ENCODE results near the gene FAM107B. TPM values are rescaled to one million over a fixed set of nuclear protein-coding genes. Genes with fewer than 3 reads are reported as not detected.

The FAM107B gene
- total and polyA plus RNA-seq, 2 experiments from 2014 or later, result 11.0 to 17.6 TPM

DNA sequence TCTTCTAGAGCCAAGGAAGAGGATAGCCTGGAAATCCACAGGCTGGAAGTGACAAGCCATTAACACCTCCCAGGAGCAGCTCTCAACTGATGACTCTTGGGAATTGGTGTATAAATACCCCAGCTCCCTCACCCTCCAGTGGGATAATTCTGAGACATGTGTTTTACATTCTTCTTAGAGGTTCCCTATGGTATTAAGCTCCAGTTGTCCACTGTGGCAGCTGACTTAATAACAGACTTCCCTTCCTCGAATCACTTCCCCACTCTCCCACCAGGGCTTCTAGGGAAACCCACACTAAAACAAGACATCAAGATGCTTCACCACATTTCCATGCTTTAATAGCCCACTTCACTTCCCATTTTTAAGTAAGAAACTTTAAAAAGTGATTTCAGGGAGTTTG lies 47.2 kb downstream of the FAM107B start:
- H2AFZ ChIP-seq, result no peak overlapping the region
- no peak overlapping the region for H3K27ac Mint-ChIP-seq
- no peaks in the 10 kb centered on the region for H3K4me1 Mint-ChIP-seq
- no peaks in the 10 kb centered on the region for H3F3A ChIP-seq (replicated peaks; ENCODE audit: low read depth)
- H3K4me3 Mint-ChIP-seq, result no peak overlapping the region
- H3K27ac ChIP-seq (ENCODE audit: low read depth), result no peak overlapping the region
- H3K36me3 ChIP-seq (ENCODE audit: insufficient read depth), result no peaks in the 10 kb centered on the region
- H3K79me2 ChIP-seq (replicated peaks; ENCODE audit: insufficient read depth), result no peaks in the 10 kb centered on the region
- H3K27me3 ChIP-seq (ENCODE audit: insufficient read depth), result no peaks in the 10 kb centered on the region
- H3K36me3 Mint-ChIP-seq (ENCODE audit: low read depth), result no peaks in the 10 kb centered on the region
- H3K4me3 ChIP-seq, result no peak overlapping the region
- ATAC-seq (no peak), DNase-seq (ENCODE audit: low spot score) (no peak)
- H3K4me1 ChIP-seq (ENCODE audit: insufficient read depth), result no peaks in the 10 kb centered on the region
- H3K27me3 Mint-ChIP-seq (ENCODE audit: insufficient read depth, low read depth, poor library complexity), result no peaks in the 10 kb centered on the region
- H3K9me2 ChIP-seq (ENCODE audit: insufficient read depth), result 0 out of 2 replicates have a peak, but pooled peaks cover 4% of the 10 kb centered on the region
- peaks cover 15% of the 10 kb centered on the region; the same call in 2 of the 3 replicates for H3K9me3 Mint-ChIP-seq
- no peak overlapping the region for H3K4me2 ChIP-seq
- TF ChIP-seq ZNF462 (CRISPR knock-in tag; IDR thresholded peaks at IDR 0.05) (no peak), POLR2AphosphoS5 (IDR thresholded peaks at IDR 0.05; ENCODE audit: low read depth) (no peak), STAT1 (IDR thresholded peaks at IDR 0.05; ENCODE audit: unreplicated experiment) (no peak), REST (IDR thresholded peaks at IDR 0.05; ENCODE audit: unreplicated experiment) (no peak), CREB1 (CRISPR knock-in tag; IDR thresholded peaks at IDR 0.05; ENCODE audit: low read depth) (no peak), NANOG (IDR thresholded peaks at IDR 0.05; ENCODE audit: borderline replicate concordance) (no peak), CTCF (conservative IDR thresholded peaks at IDR 0.05; ENCODE audit: low read depth in 2 of 2) (no peak), EZH2 (IDR thresholded peaks at IDR 0.05; ENCODE audit: low read depth, unreplicated experiment) (no peak), ZNF331 (CRISPR knock-in tag; IDR thresholded peaks at IDR 0.05; ENCODE audit: low read depth) (no peak), EZH2phosphoT487 (IDR thresholded peaks at IDR 0.05; ENCODE audit: unreplicated experiment) (no peak), ZNF114 (CRISPR knock-in tag; IDR thresholded peaks at IDR 0.05) (no peak), ETS1 (IDR thresholded peaks at IDR 0.05) (no peak), JUNB (IDR thresholded peaks at IDR 0.05; ENCODE audit: unreplicated experiment) (no peak)
- no peaks in the 10 kb centered on the region for H4K20me1 ChIP-seq (replicated peaks; ENCODE audit: insufficient read depth)

Measured in GM23338 (cell line).